Stomach (tissue), 9 donors: Measurements from ENCODE around the gene TRMT2A. TPM values are rescaled to one million over a fixed set of nuclear protein-coding genes. Genes with fewer than 3 reads are reported as not detected.
A peak's percentile ranks its signal among the peaks of the same experiment; 100 is the strongest.

Experiments used
- DNase-seq, 2 donors: peaks; one replicate each; pipeline versions ENCODE4 v3.0.0 to v3.0.0-alpha.2; 2013 to 2019
- H3K27ac ChIP-seq, 5 donors: fragments of 200-600 bp in 4 of 5; sonication (generic) in 4 of 5; one replicate each; pipeline ENCODE4 v1.5.1; 2013 to 2019; ENCODE audit warnings: mild to moderate bottlenecking in 1 of 5, moderate library complexity in 1 of 5
- H3K27me3 ChIP-seq, 3 donors: fragments of 200-600 bp; sonication (generic); one replicate each; pipeline ENCODE4 v1.5.1; 2017 to 2019; ENCODE audit warnings: mixed run types in 1 of 3
- H3K36me3 ChIP-seq, 4 donors: fragments of 200-600 bp; sonication (generic); 1 replicate in 3 of 4; 2 replicates in 1 of 4; pipeline ENCODE4 v1.5.1; 2016 to 2019
- H3K4me1 ChIP-seq, 4 donors: fragments of 200-600 bp; sonication (generic); one replicate each; pipeline ENCODE4 v1.5.1; 2016 to 2019
- H3K4me3 ChIP-seq, 4 donors: fragments of 200-600 bp; sonication (generic) in 3 of 4; one replicate each; pipeline ENCODE4 v1.5.1; 2016 to 2019; ENCODE audit warnings: mild to moderate bottlenecking in 1 of 4
- H3K9me3 ChIP-seq, 4 donors: fragments of 200-600 bp; sonication (generic); one replicate each; pipeline ENCODE4 v1.5.1; 2016 to 2019
- CTCF ChIP-seq, 7 experiments: fragments of 450-650 bp in 4 of 7; fragments of 200-600 bp in 3 of 7; sonication (generic) in 3 of 7; IDR thresholded peaks; one replicate each; pipeline ENCODE4 v1.5.1; 2016 to 2019; ENCODE audit warnings: antibody characterized with exemption in 7 of 7, control low read depth in 2 of 7, mild to moderate bottlenecking in 1 of 7
- EP300 ChIP-seq: sonication (generic); formaldehyde crosslinking; IDR thresholded peaks from one replicate; pipeline ENCODE4 v1.6.1; 2017; ENCODE audit warnings: antibody characterized with exemption
- POLR2A ChIP-seq, 4 donors: fragments of 450-650 bp; IDR thresholded peaks; one replicate each; pipeline ENCODE4 v1.6.1; 2016; ENCODE audit warnings: antibody characterized with exemption in 4 of 4, control low read depth in 2 of 4, mild to moderate bottlenecking in 1 of 4, moderate library complexity in 1 of 4
- POLR2AphosphoS5 ChIP-seq, 3 donors: sonication (generic); formaldehyde crosslinking; IDR thresholded peaks; one replicate each; pipeline ENCODE4 v1.6.1; 2016; ENCODE audit warnings: antibody characterized with exemption in 3 of 3
- WGBS, 5 donors: extraction: QIAGEN DNeasy Blood & Tissue Kit in 3 of 5; methylation state at CpG; one replicate each; pipeline versions ENCODE4 v1.1.5 to v1.1.7; 2013 to 2018; 5-methylcytosine and 5-hydroxymethylcytosine counted together
- intact Hi-C: fragments of 100-400 bp; cut with DNase I; formaldehyde crosslinking; loops from one replicate; pipeline ENCODE4 v1.15.1; 2023; ENCODE audit warnings: low total_unique reads
- polyA plus RNA-seq, 3 donors: library from polyadenylated mRNA; stranded (reverse); fragments of 200-250 nt; gene quantifications; one replicate each; pipeline ENCODE4 v1.2.3, GENCODE V29; 2013
- total RNA-seq, 5 donors: library from RNA; depleted of rRNA; stranded (reverse); fragments of >200 nt; gene quantifications; one replicate each; pipeline versions ENCODE4 v1.1.0 to v1.2.3, GENCODE V29; 2014 to 2016
- donor health status: healthy with polysubstance abuse.
- donor health status: Bipolar disorder and iron deficiency.
- donor health status: healthy.

Gene TRMT2A
- total and polyA plus RNA-seq, 8 donors = 17.9 to 143 (median 62.6) TPM

GRCh38 chr22:20158391-20159036, 41.5 kb upstream of the TRMT2A start:
- Histone ChIP-seq H3K27me3 (peaks cover 0 to 65% (median 8%) of the 10 kb centered on the region in 3 donors), H3K4me3 (no peak overlapping the region), H3K36me3 (no peaks in the 10 kb centered on the region), H3K9me3 (no peaks in the 10 kb centered on the region), H3K27ac (no peak overlapping the region), H3K4me1 (peaks cover 0 to 5% (median 2%) of the 10 kb centered on the region in 4 donors)
- TF ChIP-seq POLR2AphosphoS5 (IDR thresholded peaks at IDR 0.05) (no peak), EP300 (no peak), POLR2A (IDR thresholded peaks at IDR 0.05) (no peak), CTCF (IDR thresholded peaks at IDR 0.05) (no peak)
- WGBS, 5 donors = 43 to 77% (median 70%) methylated on average over 7 to 15 of the region's 15 CpGs
- intact Hi-C loops = loop anchor here (5.0 kb wide), 1 partner anchor 129 kb away; no protein-coding TSS in a partner anchor
- DNase-seq = no peak

- intact Hi-C loops = loop anchor here (5.0 kb wide), 1 partner anchor 130 kb away; no protein-coding TSS in a partner anchor
- no peak for TF ChIP-seq CTCF (IDR thresholded peaks at IDR 0.05)
- TF ChIP-seq POLR2AphosphoS5 (IDR thresholded peaks at IDR 0.05) = no peak
- Histone ChIP-seq H3K4me1 (peaks cover 0 to 5% (median 2%) of the 10 kb centered on the region in 4 donors), H3K36me3 (no peaks in the 10 kb centered on the region), H3K9me3 (no peaks in the 10 kb centered on the region), H3K4me3 (no peak overlapping the region), H3K27ac (no peak overlapping the region), H3K27me3 (peaks cover 0 to 65% (median 8%) of the 10 kb centered on the region in 3 donors)
- WGBS, 5 donors = 58 to 72% (median 62%) methylated on average over 11 to 15 of the region's 15 CpGs
- no peak for DNase-seq
These were observed 40.6 kb upstream of the TRMT2A start for GRCh38 chr22:20157430-20158183.

GRCh38 chr22:20156611-20157429, 39.8 kb upstream of the TRMT2A start:
- TF ChIP-seq POLR2A (IDR thresholded peaks at IDR 0.05) = no peak
- TF ChIP-seq CTCF (IDR thresholded peaks at IDR 0.05) = peak in 6 of 7 experiments; percentile 98 to 100 (median 100)
- 40 to 49% (median 45%) methylated on average over 8 to 17 of the region's 17 CpGs for WGBS, 5 donors
- no peak overlapping the region for H3K4me3 ChIP-seq
- H3K9me3 ChIP-seq = no peaks in the 10 kb centered on the region
- intact Hi-C loops = loop anchor here (5.0 kb wide), 1 partner anchor 130 kb away; no protein-coding TSS in a partner anchor
- peaks cover 0 to 5% (median 2%) of the 10 kb centered on the region in 4 donors for H3K4me1 ChIP-seq
- no peak overlapping the region for H3K27ac ChIP-seq
- DNase-seq = peak; percentile 93 to 95
- H3K27me3 ChIP-seq = peaks cover 0 to 65% (median 8%) of the 10 kb centered on the region in 3 donors
- H3K36me3 ChIP-seq = no peaks in the 10 kb centered on the region

- H3K4me1 ChIP-seq = peaks cover 0 to 5% (median 2%) of the 10 kb centered on the region in 4 donors
- no peak overlapping the region for H3K4me3 ChIP-seq
- no peak for TF ChIP-seq CTCF (IDR thresholded peaks at IDR 0.05)
- no peak for TF ChIP-seq POLR2A (IDR thresholded peaks at IDR 0.05)
- no peak for TF ChIP-seq EP300
- no peak for TF ChIP-seq POLR2AphosphoS5 (IDR thresholded peaks at IDR 0.05)
- no peaks in the 10 kb centered on the region for H3K36me3 ChIP-seq
- 54 to 74% (median 68%) methylated on average over 5 to 7 of the region's 7 CpGs for WGBS, 5 donors
- intact Hi-C loops = loop anchor here (5.0 kb wide), 1 partner anchor 131 kb away; no protein-coding TSS in a partner anchor
- H3K27me3 ChIP-seq = peaks cover 0 to 62% (median 8%) of the 10 kb centered on the region in 3 donors
- DNase-seq = no peak
- no peaks in the 10 kb centered on the region for H3K9me3 ChIP-seq
- H3K27ac ChIP-seq = no peak overlapping the region
These were observed 39.0 kb upstream of the TRMT2A start for GRCh38 chr22:20156042-20156389.
